K562 (cell line): Measurements from ENCODE around the gene TESK2. TPM values are rescaled to one million over a fixed set of nuclear protein-coding genes. Genes with fewer than 3 reads are reported as not detected.

Experiments used
- ATAC-seq: fragments of 200-7000 bp; cut with Tn5 transposase; 3 replicates; pipeline ENCODE4 v1.9.1; 2020; ENCODE audit warnings: moderate library complexity
- BruUV-seq: library from RNA; stranded (reverse); fragments of 400-500 nt; replicated peaks from 2 replicates; lab custom pipeline; 2021; lab: Mats Ljungman, UMichigan
- CTCF ChIA-PET: fragments of 300-600 bp; formaldehyde crosslinking; extraction: SDS; loops from one replicate; lab custom pipeline; 2021; ENCODE audit warnings: low intra/inter-chr PET ratio; lab: Yijun Ruan, JAX
- POLR2A ChIA-PET: fragments of 300-600, 350-650 bp; sonication (Branson Sonifier 250); formaldehyde crosslinking; extraction: SDS; loops from one replicate; lab custom pipeline; 2021; ENCODE audit warnings: antibody characterized with exemption, inconsistent platforms; lab: Yijun Ruan, JAX
- DNase-seq, 4 experiments: peaks; one replicate each; pipeline versions ENCODE4 v3.0.0 to v3.0.0-alpha.2; 2011 to 2018; ENCODE audit warnings: low spot score in 3 of 4, mixed read lengths in 3 of 4; ENCODE audit errors: extremely low read depth in 1 of 4
- FAIRE-seq: peaks from 2 replicates; lab custom pipeline; 2011; peaks lifted over from hg19 to GRCh38; lab: Jason Lieb, UNC
- H2AFZ ChIP-seq: 2 replicates; pipeline ENCODE4 v1.6.0; 2011; ENCODE audit warnings: low read depth, low read length, control low read depth, inconsistent platforms
- H3K27ac ChIP-seq: fragments of 200-600 bp; 3 replicates; pipeline ENCODE4 v1.8.0; 2011; ENCODE audit warnings: low read depth, mild to moderate bottlenecking, control low read depth, inconsistent platforms, low read length, moderate library complexity, mixed read lengths; ENCODE audit errors: extremely low read depth
- H3K27me3 ChIP-seq, 2 experiments: fragments of 300-600 bp in 1 of 2; 2 replicates in 1 of 2; 3 replicates in 1 of 2; pipeline versions ENCODE4 v1.6.0 to v1.8.0; 2011; ENCODE audit warnings: inconsistent platforms in 2 of 2, low read length in 2 of 2, mild to moderate bottlenecking in 1 of 2, mixed read lengths in 1 of 2, moderate library complexity in 1 of 2; ENCODE audit not compliant: control insufficient read depth in 2 of 2, insufficient read depth in 2 of 2
- H3K36me3 ChIP-seq: fragments of 300-600 bp; 3 replicates; pipeline ENCODE4 v1.8.0; 2011; ENCODE audit warnings: mild to moderate bottlenecking, low read length, inconsistent platforms; ENCODE audit not compliant: control insufficient read depth, insufficient read depth
- H3K4me1 ChIP-seq, 2 experiments: fragments of 200-600 bp in 1 of 2; replicated peaks in 1 of 2; 2 replicates in 1 of 2; 3 replicates in 1 of 2; pipeline versions ENCODE4 v1.5.1 to v1.8.0; 2011; ENCODE audit warnings: inconsistent platforms in 2 of 2, low read length in 2 of 2, mild to moderate bottlenecking in 1 of 2, mixed read lengths in 1 of 2, moderate library complexity in 1 of 2; ENCODE audit not compliant: control insufficient read depth in 2 of 2, insufficient read depth in 2 of 2
- H3K4me2 ChIP-seq: 2 replicates; pipeline ENCODE4 v1.6.1; 2011; ENCODE audit warnings: low read length, control low read depth, inconsistent platforms, mixed read lengths; ENCODE audit not compliant: insufficient read depth
- H3K4me3 ChIP-seq: fragments of 200-600 bp; sonication (generic), shearing (Covaris generic); 2 replicates; pipeline ENCODE4 v1.5.1; 2016; ENCODE audit warnings: control low read depth, inconsistent platforms
- H3K79me2 ChIP-seq: fragments of 200-600 bp; 3 replicates; pipeline ENCODE4 v1.8.0; 2011; ENCODE audit warnings: low read length, inconsistent platforms; ENCODE audit not compliant: control insufficient read depth, insufficient read depth
- H3K9ac ChIP-seq, 2 experiments: 2 replicates each; pipeline versions ENCODE4 v1.6.0 to v1.6.1; 2011; ENCODE audit warnings: low read depth in 2 of 2, low read length in 2 of 2, control low read depth in 1 of 2, inconsistent platforms in 1 of 2, mild to moderate bottlenecking in 1 of 2, mixed read lengths in 1 of 2; ENCODE audit not compliant: insufficient read depth in 1 of 2
- H3K9me1 ChIP-seq: one replicate; pipeline ENCODE4 v1.6.0; 2011; ENCODE audit warnings: inconsistent platforms, mild to moderate bottlenecking, low read length, moderate library complexity; ENCODE audit not compliant: control insufficient read depth, insufficient read depth
- H3K9me3 ChIP-seq: replicated peaks from 2 replicates; pipeline ENCODE4 v1.5.1; 2011; ENCODE audit warnings: low read depth, low read length, inconsistent platforms; ENCODE audit not compliant: control insufficient read depth, insufficient read depth
- H4K20me1 ChIP-seq: replicated peaks from 2 replicates; pipeline ENCODE4 v1.6.1; 2011; ENCODE audit warnings: low read length, inconsistent platforms, mixed read lengths; ENCODE audit not compliant: control insufficient read depth, insufficient read depth
- ATF7 ChIP-seq: fragments of 450-650 bp; IDR thresholded peaks from 2 replicates; pipeline ENCODE4 v1.7.1; 2014; ENCODE audit warnings: mild to moderate bottlenecking, moderate library complexity
- E4F1 ChIP-seq: fragments of 250-450 bp; sonication (Bioruptor Pico); IDR thresholded peaks from 2 replicates; pipeline ENCODE4 v1.5.0; 2021; ENCODE audit warnings: mild to moderate bottlenecking, borderline replicate concordance
- HCFC1 ChIP-seq: IDR thresholded peaks from 2 replicates; pipeline ENCODE4 v1.6.1; 2012; ENCODE audit warnings: low read depth, low read length, improper control_type of control experiment
- HDAC2 ChIP-seq: fragments of 450-650 bp; IDR thresholded peaks from 2 replicates; pipeline ENCODE4 v1.6.1; 2016; ENCODE audit warnings: mild to moderate bottlenecking
- KHSRP ChIP-seq: fragments of 450-650 bp; IDR thresholded peaks from 2 replicates; pipeline ENCODE4 v1.6.1; 2017
- NCOA6 ChIP-seq: fragments of 450-650 bp; IDR thresholded peaks from 2 replicates; pipeline ENCODE4 v1.6.1; 2017; ENCODE audit warnings: mild to moderate bottlenecking
- TAF1 ChIP-seq: IDR thresholded peaks from 2 replicates; pipeline ENCODE4 v1.6.1; 2011; ENCODE audit warnings: mild to moderate bottlenecking, low read length, moderate library complexity; ENCODE audit not compliant: insufficient read depth, control insufficient read depth, severe bottlenecking; ENCODE audit errors: extremely low read depth
- ZNF224 ChIP-seq: sonication (generic); formaldehyde crosslinking; IDR thresholded peaks from 2 replicates; pipeline ENCODE4 v1.8.0; 2022; ENCODE audit warnings: mild to moderate bottlenecking, missing genetic modification reagents
- WGBS: fragments of 100-300 bp; shearing (Covaris generic); methylation state at CpG from one replicate; pipeline ENCODE4 v1.1.6; 2016; ENCODE audit warnings: low coverage, mixed read lengths; ENCODE audit not compliant: insufficient coverage; ENCODE audit errors: missing lambda C conversion rate; 5-methylcytosine and 5-hydroxymethylcytosine counted together
- in situ Hi-C: fragments of 300-500 bp; cut with MboI; formaldehyde crosslinking; loops from 4 replicates; pipeline ENCODE4 v1.15.0; 2018; ENCODE audit warnings: inconsistent platforms, mixed read lengths
- intact Hi-C: fragments of 100-400 bp; cut with micrococcal nuclease; formaldehyde crosslinking; loops from 2 replicates; pipeline ENCODE4 v1.14.2; 2022
- polyA plus RNA-seq, 8 experiments: library from polyadenylated mRNA; depleted of rRNA in 4 of 8; stranded (reverse) in 5 of 8; unstranded in 3 of 8; fragments of >200 nt; fragmentation: Nextera tagmentation in 2 of 8; fragmentation: Illumina TruSeq in 1 of 8; extraction: Ambion mirVana in 2 of 8; extraction: Trizol in 1 of 8; gene quantifications; 2 replicates each; pipeline versions ENCODE4 v1.2.1 to v1.2.3, GENCODE V29; 2011 to 2014; ENCODE audit warnings: inconsistent platforms in 1 of 8, missing spikeins in 1 of 8
- total RNA-seq, 7 experiments: library from RNA; depleted of rRNA in 6 of 7; stranded (reverse); fragments of >200 nt in 6 of 7; fragmentation: Illumina TruSeq in 2 of 7; extraction: Trizol in 2 of 7; gene quantifications; 2 replicates each; pipeline versions ENCODE4 v1.2.1 to v1.2.3, GENCODE V29; 2011 to 2021; ENCODE audit warnings: low replicate concordance in 1 of 7
- TF ChIP-seq, protein P1 (sequence below), 2 experiments: fragments of 450-650 bp in 1 of 2; IDR thresholded peaks; 2 replicates each; pipeline ENCODE4 v1.6.1; 2011 to 2017; ENCODE audit warnings: low read depth in 2 of 2, antibody characterized with exemption in 1 of 2, borderline replicate concordance in 1 of 2, low read length in 1 of 2, mild to moderate bottlenecking in 1 of 2, mixed read lengths in 1 of 2; ENCODE audit not compliant: control insufficient read depth in 1 of 2

TESK2 gene
- total and polyA plus RNA-seq, 9 of the 15 experiments (the other 6 are each of a cell fraction or from before 2014, with no cell fraction given) = 1.6 to 5.3 (median 3.7) TPM

- H4K20me1 ChIP-seq = no peaks in the 10 kb centered on the region
- no peak overlapping the region for H3K4me2 ChIP-seq
- no peaks in the 10 kb centered on the region for H3K27me3 ChIP-seq
- TF ChIP-seq HDAC2 (no peak), TAF1 (no peak), ATF7 (no peak), NCOA6 (no peak)
- TF ChIP-seq, all 486 proteins: peak for 0
- in situ Hi-C loops = no loop called here
- intact Hi-C loops = loop anchor here (5.0 kb wide), 1 partner anchor 54 kb away; no protein-coding TSS in a partner anchor
- no TSS peak for BruUV-seq
- ChIA-PET POLR2A (interaction anchor here (0.5 to 1.7 kb wide), 2 partner anchors 145 to 655 kb away, joined by 3 to 5 read pairs; partner anchors contain the start of genes MUTYH and TOE1), CTCF (interaction anchor here (0.7 kb wide), 1 partner anchor 1480 kb away, joined by 3 read pairs; no protein-coding TSS in a partner anchor)
- DNase-seq (no peak), FAIRE-seq (no peak), ATAC-seq (no peak)
- Histone ChIP-seq H3K9ac (no peak overlapping the region), H3K9me3 (no peaks in the 10 kb centered on the region), H3K4me3 (no peak overlapping the region), H3K27ac (no peak overlapping the region), H3K9me1 (no peaks in the 10 kb centered on the region), H3K79me2 (no peaks in the 10 kb centered on the region), H3K36me3 (no peaks in the 10 kb centered on the region), H2AFZ (peak overlapping the region; percentile 15; the same call in 1 of the 2 replicates), H3K4me1 (peaks cover 9 to 27% of the 10 kb centered on the region in 2 experiments; a peak in 4 of 5 replicates)
Observed at GRCh38 chr1:45485949-45486348, 5.0 kb downstream of the TESK2 start.

DNA sequence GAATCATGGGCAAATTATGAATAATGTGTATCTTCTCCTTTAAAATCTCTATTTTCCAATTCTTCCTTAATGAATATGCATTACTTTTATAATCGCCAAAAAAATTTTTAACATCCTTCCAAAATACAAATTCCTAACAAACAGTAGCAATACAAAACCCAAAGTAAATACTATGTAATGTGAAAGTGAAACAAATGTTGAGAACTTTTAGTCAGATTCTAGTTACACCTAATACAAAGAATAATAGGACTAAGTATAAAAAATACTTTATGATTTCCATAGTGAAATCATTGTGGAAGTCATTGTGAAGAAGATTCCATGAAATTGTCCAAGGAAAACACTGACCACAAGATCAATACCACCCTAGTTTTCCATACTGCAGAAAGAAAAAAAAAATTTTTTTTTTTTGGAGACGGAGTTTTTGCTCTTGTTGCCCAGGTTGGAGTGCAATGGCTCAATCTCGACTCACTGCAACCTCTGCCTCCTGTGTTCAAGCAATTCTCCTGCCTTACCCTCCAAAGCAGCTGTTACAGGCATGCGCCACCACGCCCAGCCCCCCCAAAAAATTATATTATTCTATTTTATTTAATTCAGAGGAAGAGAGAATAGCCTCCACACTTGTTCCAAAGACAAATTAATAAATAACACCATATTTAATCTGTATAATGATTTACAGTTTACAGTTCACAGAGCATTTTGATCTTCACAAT lies 11.8 kb downstream of the TESK2 start:
- in situ Hi-C loops (no loop called here), intact Hi-C loops (no loop called here)
- Histone ChIP-seq H3K27me3 (no peaks in the 10 kb centered on the region), H3K9me3 (no peaks in the 10 kb centered on the region), H4K20me1 (no peaks in the 10 kb centered on the region), H3K4me3 (no peak overlapping the region), H3K9ac (no peak overlapping the region), H3K27ac (no peak overlapping the region), H3K36me3 (no peaks in the 10 kb centered on the region), H3K4me1 (no peaks in the 10 kb centered on the region; a peak in 1 of 5 replicates), H3K4me2 (no peak overlapping the region), H2AFZ (no peak overlapping the region), H3K9me1 (no peaks in the 10 kb centered on the region), H3K79me2 (no peaks in the 10 kb centered on the region)
- FAIRE-seq (no peak), DNase-seq (no peak), ATAC-seq (no peak)
- BruUV-seq = no TSS peak
- 36% methylated on average over 5 of the region's 5 CpGs for WGBS
- ChIA-PET POLR2A (interaction anchor here (0.7 to 1.1 kb wide), 3 partner anchors 19 to 370 kb away, joined by 3 to 4 read pairs (median 3); no protein-coding TSS in a partner anchor), CTCF (no interaction called here)
- TF ChIP-seq ZNF224 (CRISPR knock-in tag) (no peak), KHSRP (no peak), HCFC1 (no peak), E4F1 (CRISPR knock-in tag) (no peak)
- TF ChIP-seq, protein P1, sequence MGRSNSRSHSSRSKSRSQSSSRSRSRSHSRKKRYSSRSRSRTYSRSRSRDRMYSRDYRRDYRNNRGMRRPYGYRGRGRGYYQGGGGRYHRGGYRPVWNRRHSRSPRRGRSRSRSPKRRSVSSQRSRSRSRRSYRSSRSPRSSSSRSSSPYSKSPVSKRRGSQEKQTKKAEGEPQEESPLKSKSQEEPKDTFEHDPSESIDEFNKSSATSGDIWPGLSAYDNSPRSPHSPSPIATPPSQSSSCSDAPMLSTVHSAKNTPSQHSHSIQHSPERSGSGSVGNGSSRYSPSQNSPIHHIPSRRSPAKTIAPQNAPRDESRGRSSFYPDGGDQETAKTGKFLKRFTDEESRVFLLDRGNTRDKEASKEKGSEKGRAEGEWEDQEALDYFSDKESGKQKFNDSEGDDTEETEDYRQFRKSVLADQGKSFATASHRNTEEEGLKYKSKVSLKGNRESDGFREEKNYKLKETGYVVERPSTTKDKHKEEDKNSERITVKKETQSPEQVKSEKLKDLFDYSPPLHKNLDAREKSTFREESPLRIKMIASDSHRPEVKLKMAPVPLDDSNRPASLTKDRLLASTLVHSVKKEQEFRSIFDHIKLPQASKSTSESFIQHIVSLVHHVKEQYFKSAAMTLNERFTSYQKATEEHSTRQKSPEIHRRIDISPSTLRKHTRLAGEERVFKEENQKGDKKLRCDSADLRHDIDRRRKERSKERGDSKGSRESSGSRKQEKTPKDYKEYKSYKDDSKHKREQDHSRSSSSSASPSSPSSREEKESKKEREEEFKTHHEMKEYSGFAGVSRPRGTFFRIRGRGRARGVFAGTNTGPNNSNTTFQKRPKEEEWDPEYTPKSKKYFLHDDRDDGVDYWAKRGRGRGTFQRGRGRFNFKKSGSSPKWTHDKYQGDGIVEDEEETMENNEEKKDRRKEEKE (IDR thresholded peaks at IDR 0.05; ENCODE audit: borderline replicate concordance in 1 of 2, control insufficient read depth in 1 of 2, low read depth in 2 of 2, low read length in 1 of 2) = no peak
